ENCODE measurements around the gene CEP70. TPM values are rescaled to one million over a fixed set of nuclear protein-coding genes. Genes with fewer than 3 reads are reported as not detected.

CEP70 gene
- total RNA-seq, 4 donors from 2014 or later, result 13.0 to 25.3 (median 17.5) TPM

GRCh38 chr3:138492980-138493675, 100.9 kb downstream of the CEP70 start:
- TF ChIP-seq CTCF (IDR thresholded peaks at IDR 0.05; ENCODE audit: low read depth), result no peak

- TF ChIP-seq CTCF (IDR thresholded peaks at IDR 0.05; ENCODE audit: low read depth), result no peak
Measured at GRCh38 chr3:138491971-138492370, 102.1 kb downstream of the CEP70 start.

GRCh38 chr3:138479438-138479863, 114.6 kb downstream of the CEP70 start:
- no peak for TF ChIP-seq CTCF (IDR thresholded peaks at IDR 0.05; ENCODE audit: low read depth)

- TF ChIP-seq CTCF (IDR thresholded peaks at IDR 0.05; ENCODE audit: low read depth), result no peak
Measured at GRCh38 chr3:138477801-138478200, 116.3 kb downstream of the CEP70 start.

- no peak for TF ChIP-seq CTCF (IDR thresholded peaks at IDR 0.05; ENCODE audit: low read depth)
Measured at GRCh38 chr3:138477120-138477519, 116.9 kb downstream of the CEP70 start.

- TF ChIP-seq CTCF (IDR thresholded peaks at IDR 0.05; ENCODE audit: low read depth), result no peak
Measured at GRCh38 chr3:138476526-138476925, 117.5 kb downstream of the CEP70 start.

- TF ChIP-seq CTCF (IDR thresholded peaks at IDR 0.05; ENCODE audit: low read depth), result no peak
Measured at GRCh38 chr3:138474163-138474562, 119.9 kb downstream of the CEP70 start.

Data from subcutaneous adipose tissue (tissue), 4 donors.